ENCODE results near the gene GALNT17.

DNA sequence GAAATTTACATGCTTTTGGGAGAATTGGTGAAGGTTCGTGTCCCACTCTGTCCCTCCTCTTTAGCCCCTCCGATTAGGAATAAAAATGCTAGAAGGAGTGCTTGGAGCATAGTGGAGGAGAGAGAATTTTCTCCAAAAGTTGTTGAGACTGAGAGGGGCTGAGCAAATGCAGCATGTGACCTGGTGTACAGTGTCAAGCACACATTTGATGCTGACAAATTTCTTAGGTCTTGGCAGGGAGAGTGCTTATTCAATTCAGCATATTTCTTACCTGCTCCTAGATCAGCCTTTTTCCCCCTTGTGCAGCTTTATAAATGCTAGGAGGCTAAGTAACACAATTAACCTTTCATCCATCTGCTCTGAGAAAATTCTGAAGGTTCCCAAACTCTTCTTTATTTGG is 189.0 kb downstream of the GALNT17 start:
- TF ChIP-seq, protein P1, sequence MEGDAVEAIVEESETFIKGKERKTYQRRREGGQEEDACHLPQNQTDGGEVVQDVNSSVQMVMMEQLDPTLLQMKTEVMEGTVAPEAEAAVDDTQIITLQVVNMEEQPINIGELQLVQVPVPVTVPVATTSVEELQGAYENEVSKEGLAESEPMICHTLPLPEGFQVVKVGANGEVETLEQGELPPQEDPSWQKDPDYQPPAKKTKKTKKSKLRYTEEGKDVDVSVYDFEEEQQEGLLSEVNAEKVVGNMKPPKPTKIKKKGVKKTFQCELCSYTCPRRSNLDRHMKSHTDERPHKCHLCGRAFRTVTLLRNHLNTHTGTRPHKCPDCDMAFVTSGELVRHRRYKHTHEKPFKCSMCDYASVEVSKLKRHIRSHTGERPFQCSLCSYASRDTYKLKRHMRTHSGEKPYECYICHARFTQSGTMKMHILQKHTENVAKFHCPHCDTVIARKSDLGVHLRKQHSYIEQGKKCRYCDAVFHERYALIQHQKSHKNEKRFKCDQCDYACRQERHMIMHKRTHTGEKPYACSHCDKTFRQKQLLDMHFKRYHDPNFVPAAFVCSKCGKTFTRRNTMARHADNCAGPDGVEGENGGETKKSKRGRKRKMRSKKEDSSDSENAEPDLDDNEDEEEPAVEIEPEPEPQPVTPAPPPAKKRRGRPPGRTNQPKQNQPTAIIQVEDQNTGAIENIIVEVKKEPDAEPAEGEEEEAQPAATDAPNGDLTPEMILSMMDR (IDR thresholded peaks at IDR 0.05): no peak
- TF ChIP-seq POLR2AphosphoS5 (IDR thresholded peaks at IDR 0.05; ENCODE audit: low read depth, low read length) (no peak), TCF7L2 (IDR thresholded peaks at IDR 0.05; ENCODE audit: low read depth, low read length) (no peak)
- TF ChIP-seq, protein P2, sequence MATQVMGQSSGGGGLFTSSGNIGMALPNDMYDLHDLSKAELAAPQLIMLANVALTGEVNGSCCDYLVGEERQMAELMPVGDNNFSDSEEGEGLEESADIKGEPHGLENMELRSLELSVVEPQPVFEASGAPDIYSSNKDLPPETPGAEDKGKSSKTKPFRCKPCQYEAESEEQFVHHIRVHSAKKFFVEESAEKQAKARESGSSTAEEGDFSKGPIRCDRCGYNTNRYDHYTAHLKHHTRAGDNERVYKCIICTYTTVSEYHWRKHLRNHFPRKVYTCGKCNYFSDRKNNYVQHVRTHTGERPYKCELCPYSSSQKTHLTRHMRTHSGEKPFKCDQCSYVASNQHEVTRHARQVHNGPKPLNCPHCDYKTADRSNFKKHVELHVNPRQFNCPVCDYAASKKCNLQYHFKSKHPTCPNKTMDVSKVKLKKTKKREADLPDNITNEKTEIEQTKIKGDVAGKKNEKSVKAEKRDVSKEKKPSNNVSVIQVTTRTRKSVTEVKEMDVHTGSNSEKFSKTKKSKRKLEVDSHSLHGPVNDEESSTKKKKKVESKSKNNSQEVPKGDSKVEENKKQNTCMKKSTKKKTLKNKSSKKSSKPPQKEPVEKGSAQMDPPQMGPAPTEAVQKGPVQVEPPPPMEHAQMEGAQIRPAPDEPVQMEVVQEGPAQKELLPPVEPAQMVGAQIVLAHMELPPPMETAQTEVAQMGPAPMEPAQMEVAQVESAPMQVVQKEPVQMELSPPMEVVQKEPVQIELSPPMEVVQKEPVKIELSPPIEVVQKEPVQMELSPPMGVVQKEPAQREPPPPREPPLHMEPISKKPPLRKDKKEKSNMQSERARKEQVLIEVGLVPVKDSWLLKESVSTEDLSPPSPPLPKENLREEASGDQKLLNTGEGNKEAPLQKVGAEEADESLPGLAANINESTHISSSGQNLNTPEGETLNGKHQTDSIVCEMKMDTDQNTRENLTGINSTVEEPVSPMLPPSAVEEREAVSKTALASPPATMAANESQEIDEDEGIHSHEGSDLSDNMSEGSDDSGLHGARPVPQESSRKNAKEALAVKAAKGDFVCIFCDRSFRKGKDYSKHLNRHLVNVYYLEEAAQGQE (IDR thresholded peaks at IDR 0.05; ENCODE audit: insufficient read depth in 1 of 2, low read depth in 2 of 2, low read length in 1 of 2): no peak
